Measurements from ENCODE around the gene TDG.
A peak's percentile ranks its signal among the peaks of the same experiment; 100 is the strongest.

The TDG gene
- total RNA-seq, result 34.2 to 51.8 reads per million in 2 experiments

DNA sequence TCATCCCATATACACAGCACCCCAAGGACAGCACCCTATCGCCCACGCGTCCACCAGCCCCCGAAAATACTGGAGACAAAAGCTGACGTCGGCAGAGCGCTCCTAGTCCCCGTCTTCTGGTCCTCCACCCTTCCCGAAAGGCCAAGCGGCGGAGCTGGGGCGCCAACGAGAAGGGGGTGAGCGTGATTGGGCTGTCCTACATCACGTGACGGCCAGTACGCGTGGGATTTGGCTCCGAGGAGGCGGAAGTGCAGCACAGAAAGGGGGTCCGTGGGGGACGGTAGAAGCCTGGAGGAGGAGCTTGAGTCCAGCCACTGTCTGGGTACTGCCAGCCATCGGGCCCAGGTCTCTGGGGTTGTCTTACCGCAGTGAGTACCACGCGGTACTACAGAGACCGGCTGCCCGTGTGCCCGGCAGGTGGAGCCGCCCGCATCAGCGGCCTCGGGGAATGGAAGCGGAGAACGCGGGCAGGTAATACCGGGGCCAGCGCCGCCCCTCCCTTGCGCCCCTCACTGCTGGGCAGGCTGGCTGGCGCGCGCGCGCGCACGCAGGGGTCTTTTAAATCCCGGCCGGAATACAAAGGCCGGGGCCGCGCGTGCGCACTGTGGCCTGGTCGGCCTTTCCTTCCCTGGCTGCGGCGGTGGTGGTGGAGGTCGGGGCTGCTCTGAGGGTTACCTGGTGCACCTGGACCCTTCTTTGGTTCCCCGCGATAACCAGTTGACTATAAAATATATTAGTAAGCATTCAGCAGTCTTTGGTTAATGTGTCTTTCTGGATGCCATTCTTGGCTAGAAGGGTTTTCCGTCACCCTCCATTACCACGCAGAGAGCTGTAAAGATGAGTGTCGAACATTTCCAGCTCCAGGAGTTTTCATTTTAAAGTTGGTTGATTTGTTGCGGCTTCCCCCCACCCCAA lies at the start of gene TDG:
TDG (plus strand) TSS at position 283 of the 915 bp plus-strand sequence; CDS start at position 449, 166 bp downstream.
- DNase-seq (ENCODE audit: low read depth), result peak; percentile 95

DNA sequence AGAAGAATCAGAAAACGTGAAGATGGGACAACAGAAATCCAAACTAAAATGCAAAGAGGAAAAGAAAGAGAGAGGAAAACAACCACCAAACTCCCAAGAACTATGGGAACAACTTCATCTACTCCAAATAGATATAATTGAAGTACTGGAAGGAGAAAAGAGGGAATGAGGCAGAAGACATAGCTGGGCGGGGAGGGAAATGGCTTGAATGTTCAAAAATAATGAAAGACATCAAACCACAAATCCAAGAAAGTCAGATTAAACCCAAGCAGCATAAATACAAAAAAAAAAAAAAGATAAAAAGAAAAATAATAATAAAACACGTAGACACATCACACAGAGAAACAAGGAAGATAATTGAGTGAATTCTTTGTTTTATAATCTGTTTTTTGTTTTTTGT lies 47.8 kb upstream of the TDG start:
- no peak for DNase-seq (ENCODE audit: low read depth)

- DNase-seq (ENCODE audit: low read depth), result no peak
These were observed 40.7 kb upstream of the TDG start for GRCh38 chr12:103924761-103925641.

GRCh38 chr12:103928682-103929045 lies 37.0 kb upstream of the TDG start:
- DNase-seq (ENCODE audit: low read depth), result peak; percentile 41

- DNase-seq (ENCODE audit: low read depth), result peak; percentile 74
These were observed 36.5 kb upstream of the TDG start for GRCh38 chr12:103929046-103929783.

DNA sequence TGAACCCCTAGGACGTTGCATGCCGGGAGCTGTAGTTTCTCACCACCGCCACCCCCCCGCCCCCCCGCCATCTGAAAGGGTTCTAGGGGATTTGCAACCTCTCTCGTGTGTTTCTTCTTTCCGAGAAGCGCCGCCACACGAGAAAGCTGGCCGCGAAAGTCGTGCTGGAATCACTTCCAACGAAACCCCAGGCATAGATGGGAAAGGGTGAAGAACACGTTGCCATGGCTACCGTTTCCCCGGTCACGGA lies 36.0 kb upstream of the TDG start:
- DNase-seq (ENCODE audit: low read depth), result no peak

GRCh38 chr12:103930034-103930786 lies 35.5 kb upstream of the TDG start, which contains the start of gene HSP90B1:
Gene HSP90B1, plus strand, starts transcription at chr12:103930410. Its CDS starts 106 bp downstream, at chr12:103930516.
- peak; percentile 99 for DNase-seq (ENCODE audit: low read depth)

GRCh38 chr12:103930787-103931735 lies 34.6 kb upstream of the TDG start:
- no peak for DNase-seq (ENCODE audit: low read depth)

DNA sequence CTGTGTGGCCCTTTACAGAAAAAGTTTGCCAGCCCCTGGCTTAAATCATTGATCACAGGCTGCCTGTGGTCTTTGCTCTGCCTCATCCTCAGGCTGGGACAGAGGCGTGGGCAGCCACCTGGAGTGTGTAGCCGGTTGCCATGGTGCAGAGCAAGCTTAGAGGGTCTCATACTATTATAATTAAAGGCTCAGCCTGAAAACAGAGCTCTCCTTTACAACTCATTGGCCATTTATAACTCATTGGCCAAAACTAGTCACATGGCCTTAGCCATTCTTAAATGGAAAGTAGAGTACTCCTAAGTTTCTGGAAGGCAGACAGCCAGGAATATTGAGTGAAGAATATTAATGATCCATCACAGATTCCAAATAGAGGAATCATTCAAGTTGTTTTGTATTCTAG lies 32.4 kb upstream of the TDG start:
- no peak for DNase-seq (ENCODE audit: low read depth)

DNA sequence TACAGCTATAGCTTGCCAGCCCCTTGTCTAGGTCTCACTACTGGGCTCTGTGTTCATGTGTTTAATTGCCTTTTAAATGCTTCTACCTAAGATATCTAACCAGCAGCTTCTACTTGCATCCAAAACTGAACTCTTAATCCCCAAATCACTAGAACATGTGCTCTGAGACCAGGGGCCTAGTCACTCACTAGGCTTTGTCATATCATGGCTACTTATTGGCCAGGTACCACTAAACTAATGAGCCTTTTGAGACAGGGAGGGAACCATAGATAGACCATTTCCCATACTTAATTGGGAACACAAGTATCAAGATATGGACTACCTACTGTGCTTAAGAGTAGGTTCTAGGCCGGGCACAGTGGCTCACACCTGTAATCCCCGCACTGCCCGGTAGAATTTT lies 29.0 kb upstream of the TDG start:
- DNase-seq (ENCODE audit: low read depth), result no peak

DNA sequence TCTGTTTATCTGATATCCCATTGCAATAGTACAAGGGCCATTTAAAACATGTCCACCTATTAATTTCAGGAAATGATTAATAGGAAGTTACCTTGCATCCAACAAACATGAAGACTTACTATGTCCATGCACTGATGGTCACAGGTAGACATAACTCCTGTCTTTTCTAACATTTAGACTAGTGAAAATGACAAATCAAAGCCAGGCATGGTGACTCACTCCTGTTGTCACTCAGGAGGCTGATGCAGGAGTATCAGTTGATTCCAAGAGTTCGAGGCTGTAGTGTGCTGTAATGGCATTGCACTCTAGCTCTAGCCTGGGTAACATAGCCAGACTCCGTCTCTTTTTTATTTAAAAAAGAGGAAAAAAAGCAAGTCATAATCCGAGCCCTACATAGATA lies 20.7 kb upstream of the TDG start:
- DNase-seq (ENCODE audit: low read depth), result no peak

DNA sequence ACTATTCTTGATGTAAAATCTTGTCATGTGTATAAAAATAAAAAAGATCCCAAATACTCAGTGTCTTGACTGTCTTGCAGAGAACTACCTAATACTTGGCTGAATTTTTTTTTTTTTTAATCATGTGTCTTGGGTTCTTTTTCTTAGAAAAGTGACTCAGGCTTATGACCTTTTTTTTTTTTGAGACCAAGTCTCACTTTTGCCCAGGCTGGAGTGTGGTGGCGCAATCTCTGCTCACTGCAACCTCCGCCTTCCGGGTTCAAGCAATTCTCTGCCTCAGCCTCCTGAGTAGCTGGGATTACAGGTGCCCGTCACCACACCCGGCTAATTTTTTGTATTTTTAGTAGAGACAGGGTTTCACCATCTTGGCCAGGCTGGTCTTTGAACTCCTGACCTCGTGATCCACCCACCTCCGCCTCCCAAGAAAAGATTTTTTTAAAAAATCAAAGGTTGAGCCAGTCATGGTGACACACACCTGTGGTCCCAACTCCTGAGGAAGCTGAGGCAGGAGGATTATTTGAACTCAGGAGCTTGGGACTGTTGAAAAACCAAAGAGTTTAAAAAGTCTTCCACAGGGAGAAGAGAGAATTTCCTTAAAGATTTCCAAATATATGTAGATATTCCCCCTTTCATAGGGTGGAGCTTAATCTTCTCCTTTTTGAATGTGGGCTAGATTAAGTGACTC lies 17.7 kb upstream of the TDG start:
- no peak for DNase-seq (ENCODE audit: low read depth)

GRCh38 chr12:103948746-103949406 lies 16.8 kb upstream of the TDG start:
- DNase-seq (ENCODE audit: low read depth), result no peak

DNA sequence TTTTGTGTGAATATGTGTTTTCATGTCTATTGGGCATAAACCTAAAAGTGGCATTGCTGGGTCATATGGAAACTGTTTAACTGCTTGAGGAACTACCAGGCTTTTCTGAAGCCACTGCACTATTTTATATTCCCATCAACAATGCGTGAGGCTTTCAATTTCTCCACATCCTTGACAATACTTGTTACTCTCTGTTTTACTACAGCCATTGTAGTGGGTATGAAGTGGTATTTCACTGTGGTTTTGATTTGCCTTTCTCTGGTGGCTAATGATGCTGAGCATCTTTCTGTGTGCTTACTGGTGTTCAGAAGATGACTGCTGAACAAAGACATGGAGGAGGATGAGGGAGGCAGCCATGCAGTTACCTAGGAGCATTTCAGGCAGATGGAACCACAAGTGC lies 13.2 kb upstream of the TDG start:
- DNase-seq (ENCODE audit: low read depth), result no peak

GRCh38 chr12:103955811-103956508 lies 9.7 kb upstream of the TDG start:
- DNase-seq (ENCODE audit: low read depth), result no peak

GRCh38 chr12:103956509-103957027 lies 9.1 kb upstream of the TDG start:
- DNase-seq (ENCODE audit: low read depth), result no peak

GRCh38 chr12:103957865-103958388 lies 7.7 kb upstream of the TDG start:
- DNase-seq (ENCODE audit: low read depth), result no peak

DNA sequence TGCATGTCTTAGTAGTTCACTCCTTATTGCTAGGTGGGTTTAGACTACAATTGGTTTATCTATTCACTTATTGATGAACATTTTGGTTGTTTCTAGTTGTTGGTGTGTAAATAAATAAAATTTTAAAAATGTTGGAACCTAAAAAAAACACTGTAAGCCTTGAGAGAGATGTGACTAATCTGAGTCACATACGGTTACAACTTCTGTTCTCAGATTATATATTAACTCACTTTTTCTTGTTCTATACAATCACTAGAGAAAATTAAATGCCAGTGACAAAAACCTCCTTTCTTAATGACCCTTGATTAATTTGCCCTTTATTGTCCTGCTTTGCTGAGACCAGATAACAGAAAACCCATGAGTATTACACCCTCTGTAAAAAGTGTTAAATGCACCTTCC lies 7.1 kb upstream of the TDG start:
- DNase-seq (ENCODE audit: low read depth), result no peak
